ENCODE measurements around the gene DNAI1.
"Not testable (repeated sequence)": the region's sequence is repeated elsewhere in the genome, so short reads cannot be mapped to it uniquely, and the experiment has no call there.

The DNAI1 gene

DNA sequence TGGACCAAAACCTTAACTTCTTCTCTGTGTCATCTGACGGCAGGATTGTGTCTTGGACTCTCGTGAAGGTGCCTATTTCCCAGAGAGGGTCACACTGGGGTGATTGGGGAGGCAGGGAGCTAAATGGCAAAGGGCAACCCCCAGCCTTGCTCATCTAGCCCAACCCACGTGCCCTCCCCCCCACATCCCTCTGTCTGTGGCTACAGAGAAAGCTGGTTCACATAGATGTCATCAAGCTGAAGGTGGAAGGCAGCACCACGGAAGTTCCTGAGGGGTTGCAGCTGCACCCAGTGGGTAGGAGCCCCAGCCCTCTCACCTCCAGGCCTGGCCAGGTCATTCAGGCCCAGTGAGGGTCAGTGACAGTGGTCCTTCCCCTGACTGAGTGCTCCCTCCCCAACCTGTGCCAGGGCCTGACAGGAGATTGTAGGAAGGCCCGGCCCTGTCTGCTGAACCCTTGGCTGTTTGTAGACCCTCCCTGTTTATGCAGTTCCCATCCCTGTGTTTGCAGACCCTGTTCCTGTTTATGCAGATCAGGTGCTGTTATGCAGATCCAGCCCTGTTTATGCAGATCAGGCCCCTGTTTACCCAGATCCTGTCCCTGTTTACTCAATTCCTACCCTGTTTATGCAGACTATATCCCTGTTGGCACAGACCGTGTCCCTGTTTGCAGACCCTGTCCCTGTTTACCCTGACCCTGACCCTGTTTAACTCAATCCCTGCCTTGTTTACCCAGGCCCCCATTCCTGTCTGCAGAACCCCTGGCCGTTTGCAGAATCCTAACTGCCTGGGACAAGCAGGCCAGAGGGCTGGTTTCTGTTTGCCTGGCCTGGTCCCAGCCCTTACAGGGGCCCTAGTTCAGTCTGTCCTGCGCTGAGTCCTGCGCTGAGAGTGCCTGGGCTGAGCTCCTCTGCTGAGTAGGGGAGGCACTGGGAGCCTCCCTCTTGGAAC, 53.8 kb downstream of the DNAI1 start:
- DNase-seq (ENCODE audit: low spot score), result peak; percentile 47

- peak; percentile 63 for DNase-seq (ENCODE audit: low spot score)
Observed at GRCh38 chr9:34513567-34514214, 55.1 kb downstream of the DNAI1 start.

GRCh38 chr9:34514401-34514800, 55.8 kb downstream of the DNAI1 start:
- DNase-seq (ENCODE audit: low spot score), result no peak

DNA sequence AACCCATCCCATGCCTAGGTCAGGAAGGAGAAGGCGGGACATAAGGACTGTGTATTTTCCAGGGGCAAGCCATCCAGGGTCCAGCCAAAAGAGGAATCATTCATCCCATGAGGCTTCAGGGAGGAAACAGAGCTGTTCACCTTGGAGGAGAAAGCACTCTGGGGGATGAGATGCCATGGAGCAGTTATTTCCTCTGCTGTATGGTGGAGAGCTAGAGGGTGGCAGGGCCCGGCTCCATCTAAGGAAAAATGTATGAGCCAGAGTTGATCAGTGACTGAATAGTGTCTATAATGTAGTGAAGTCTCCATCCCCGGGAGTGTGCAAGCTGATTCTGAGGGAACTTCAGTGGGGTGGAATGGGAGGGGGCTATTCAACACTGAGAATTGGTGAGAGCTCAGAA, 56.2 kb downstream of the DNAI1 start:
- DNase-seq (ENCODE audit: low spot score), result no peak

- no peak for DNase-seq (ENCODE audit: low spot score)
Observed at GRCh38 chr9:34515959-34516358, 57.4 kb downstream of the DNAI1 start.

- no peak for DNase-seq (ENCODE audit: low spot score)
Observed at GRCh38 chr9:34517185-34517584, 58.6 kb downstream of the DNAI1 start.

DNA sequence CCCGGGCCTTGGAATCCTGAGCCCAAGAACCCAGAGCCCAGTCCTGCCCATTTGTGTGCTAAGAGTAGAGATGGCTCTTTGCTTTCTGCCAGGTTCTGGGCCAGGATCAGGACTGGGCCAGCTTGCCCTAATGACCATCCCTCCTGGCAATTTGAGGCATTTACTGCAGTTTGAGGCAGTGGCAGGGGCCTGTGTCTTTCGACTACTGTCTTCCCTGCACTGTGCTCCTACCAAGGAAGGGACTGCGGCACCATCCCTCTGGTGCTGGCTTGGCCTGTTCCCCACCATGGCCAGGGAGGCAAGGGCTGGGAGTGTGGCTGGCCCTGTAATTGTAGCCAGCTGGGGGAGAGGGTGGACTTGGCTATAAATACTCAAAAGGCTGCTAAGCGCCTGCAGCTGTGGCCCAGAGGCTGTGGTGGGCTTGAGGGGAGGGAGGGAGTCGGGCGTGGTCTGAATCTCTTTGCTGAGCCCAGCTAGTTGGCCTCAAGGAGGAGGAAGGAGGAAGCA, 59.6 kb downstream of the DNAI1 start:
- no peak for DNase-seq (ENCODE audit: low spot score)

DNA sequence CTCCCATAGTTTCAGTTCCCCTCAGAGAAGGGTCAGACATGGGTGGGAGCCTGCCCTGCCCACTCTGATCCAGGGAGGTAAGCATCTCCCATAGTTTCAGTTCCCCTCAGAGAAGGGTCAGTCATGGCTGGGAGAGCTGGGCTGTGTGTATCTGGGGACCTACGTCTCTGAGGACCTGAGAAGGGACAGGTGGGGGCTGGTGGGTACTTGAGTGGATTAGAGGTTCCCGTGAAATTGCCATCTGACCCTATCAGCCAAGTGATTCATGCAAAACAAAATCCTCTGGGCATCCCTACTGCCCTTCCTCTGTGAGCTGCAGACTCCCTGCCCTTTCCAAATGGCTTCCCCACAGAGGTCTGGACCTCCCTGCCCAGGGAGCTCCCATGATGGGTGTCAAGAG, 60.3 kb downstream of the DNAI1 start:
- DNase-seq (ENCODE audit: low spot score), result no peak

DNA sequence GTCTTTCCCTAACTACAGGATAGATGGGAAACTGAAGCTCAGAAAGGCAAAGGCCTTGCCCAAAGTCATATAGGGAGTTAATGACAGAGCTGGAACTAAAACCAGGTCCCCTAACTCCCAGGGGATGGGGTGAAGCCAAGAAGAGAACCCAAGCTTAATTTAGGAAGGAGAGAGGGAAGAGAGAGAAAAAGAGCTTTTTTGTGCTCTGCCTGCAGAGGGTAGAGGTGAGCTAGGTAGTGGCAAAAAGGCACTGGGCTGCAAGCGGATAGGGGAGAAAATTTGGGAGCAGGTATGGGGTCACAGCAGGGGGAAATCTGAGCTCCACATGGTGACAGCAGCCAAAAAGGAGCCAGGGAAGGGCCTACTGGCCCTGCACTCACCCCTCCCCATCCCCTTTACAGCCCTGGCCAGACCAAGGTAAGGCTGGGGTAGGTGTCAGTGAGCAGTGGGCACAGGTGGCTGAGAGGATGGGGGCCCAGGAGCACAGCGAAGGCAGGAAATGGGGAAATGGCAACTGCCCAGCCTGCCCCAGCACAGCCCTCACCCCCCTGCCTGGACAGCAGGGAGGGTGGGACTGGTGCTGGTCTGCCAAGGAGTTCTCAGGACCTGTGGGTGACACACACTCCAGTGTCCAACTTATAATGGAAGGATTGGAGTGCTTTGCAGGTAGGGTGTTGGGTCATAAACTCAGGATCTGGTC, 60.9 kb downstream of the DNAI1 start:
- no peak for DNase-seq (ENCODE audit: low spot score)

GRCh38 chr9:34520096-34520495, 61.5 kb downstream of the DNAI1 start:
- DNase-seq (ENCODE audit: low spot score), result no peak

DNA sequence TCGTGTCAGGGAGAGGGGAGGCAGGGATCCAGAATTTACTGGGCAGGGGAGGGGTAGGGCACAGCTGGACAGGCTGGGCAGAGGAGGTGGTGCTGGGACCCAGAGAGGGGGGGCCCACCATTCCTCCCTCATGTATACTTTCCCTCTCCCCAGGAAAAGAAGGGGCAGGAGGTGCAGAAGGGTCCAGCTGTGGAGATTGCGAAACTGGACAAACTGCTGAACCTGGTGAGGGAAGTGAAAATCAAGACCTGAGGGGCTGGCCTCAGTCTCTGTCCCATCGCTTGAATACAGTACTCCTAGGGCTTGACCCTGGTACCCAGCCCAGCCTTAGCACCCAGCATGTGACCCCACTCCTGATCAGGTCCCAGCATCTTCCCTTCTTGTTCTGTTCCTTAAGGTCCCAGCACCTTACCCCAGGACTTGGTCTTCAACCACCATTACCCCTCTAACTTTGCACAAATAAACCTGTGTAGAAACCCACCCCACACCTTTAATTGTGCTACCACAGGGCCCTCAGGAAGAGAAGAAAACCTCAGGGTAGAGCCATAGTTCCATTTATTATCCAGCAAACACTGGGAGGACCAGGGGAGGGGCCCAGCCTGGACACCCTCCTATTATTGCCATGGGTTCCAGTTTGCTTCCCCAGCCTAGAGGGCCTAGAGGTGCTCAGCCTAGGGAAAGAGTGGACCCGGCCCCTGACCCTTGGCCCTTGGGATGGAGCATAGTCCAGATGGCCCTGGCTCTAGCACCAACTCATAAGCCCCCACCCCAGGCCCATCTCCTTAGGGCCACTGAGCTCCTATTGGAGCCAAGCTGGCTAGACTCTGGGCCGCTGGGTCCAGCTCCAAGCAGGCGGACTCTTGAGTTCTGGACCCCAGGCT, 62.1 kb downstream of the DNAI1 start:
- DNase-seq (ENCODE audit: low spot score), result no peak

DNA sequence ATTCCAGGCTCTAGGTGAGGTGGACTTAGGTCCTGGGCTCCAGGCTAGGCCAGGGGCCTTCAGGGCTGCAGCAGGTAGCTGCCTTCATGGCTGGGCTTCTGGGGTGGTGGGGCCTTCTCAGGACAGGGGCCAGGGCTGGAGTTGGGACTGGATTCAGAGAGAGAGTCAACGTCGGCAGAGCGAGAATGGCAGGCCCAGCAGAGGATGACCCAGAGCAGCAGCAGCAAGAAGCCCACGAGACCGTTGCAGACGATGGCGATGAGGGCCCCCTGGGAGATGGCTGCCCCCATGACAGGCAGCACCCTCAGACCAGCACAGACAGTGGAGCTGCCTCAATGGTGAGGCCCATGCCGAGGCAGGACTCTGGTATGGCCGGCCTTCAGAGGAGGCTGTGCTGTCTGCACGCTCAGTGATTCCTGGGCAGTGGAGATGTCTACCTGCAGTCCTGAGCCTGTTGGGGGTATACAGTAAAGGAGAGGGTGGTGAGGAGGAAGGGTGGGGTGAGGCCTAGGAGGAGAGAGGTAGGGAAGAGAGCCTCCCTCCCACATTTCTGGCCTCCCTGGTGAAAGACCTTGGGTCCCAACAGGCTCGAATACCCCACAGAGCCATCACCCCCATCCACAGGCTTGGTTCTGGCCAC, 62.9 kb downstream of the DNAI1 start:
- no peak for DNase-seq (ENCODE audit: low spot score)

GRCh38 chr9:34522091-34522887, 63.7 kb downstream of the DNAI1 start:
- DNase-seq (ENCODE audit: low spot score), result no peak

DNA sequence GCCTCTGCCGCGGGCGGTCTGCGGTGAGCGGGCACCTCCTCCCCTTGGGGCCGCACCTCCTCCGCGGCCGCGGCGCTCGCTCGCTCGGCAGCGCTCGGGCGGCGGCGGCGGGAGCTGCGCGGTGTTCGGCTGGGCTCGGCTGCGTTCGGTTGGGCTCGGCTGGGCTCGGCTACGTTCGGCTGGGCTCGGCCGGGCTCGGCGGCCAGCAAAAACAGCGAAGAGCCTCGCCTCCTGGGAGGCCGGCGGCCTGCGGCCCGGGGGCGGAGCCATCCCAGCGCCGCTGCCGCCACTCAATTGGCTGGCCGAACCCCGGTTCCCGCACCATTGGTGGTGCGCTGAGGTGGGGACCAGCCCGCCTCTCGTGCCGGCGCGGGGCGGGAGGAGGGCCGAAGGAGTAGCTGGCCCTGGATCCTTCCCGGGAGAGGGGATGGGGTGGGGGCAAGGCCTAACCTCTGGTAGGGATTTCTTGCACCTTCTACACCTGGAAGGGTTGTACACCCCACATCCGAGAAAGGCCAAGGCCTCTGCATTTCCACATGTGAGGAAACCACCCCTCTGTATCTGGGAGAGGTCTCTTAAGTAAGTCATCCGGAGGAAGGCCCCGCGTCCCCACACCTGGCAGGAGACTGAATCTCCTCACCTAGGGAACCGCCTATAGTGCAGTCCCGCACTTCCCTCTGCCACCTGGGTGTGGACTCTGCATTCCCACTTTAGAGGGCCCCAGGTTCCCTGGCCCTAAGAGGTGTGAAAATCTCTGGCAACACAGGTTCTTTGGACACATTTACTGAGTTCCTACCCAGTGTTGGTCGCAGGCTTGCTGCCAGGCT, 64.6 kb downstream of the DNAI1 start, which contains the start of gene ENHO:
Gene ENHO, minus strand, starts transcription at position 20 of the 827 bp plus-strand sequence. CDS start 1,295 bp downstream, outside the sequence.
- DNase-seq (ENCODE audit: low spot score), result peak; percentile 92

DNA sequence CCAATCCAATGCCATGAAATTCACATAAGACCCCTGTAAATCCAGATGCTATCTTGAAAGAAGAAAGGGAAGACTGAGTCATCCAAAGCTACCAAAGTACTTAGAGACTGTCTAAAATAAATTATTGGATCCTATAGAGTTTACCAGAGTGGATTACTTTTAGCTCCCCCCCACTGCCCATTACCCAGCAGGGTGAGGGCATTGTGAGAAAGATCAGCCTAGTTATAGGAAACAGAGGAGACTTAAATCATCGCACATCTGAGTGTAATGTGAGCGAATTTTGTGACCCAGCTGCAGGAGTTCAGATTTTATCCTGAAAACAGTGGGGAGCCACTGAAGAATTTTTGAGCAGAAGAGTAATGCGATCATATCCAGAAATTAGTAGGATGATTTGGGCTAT, 65.7 kb downstream of the DNAI1 start:
- DNase-seq (ENCODE audit: low spot score), result no peak

GRCh38 chr9:34526026-34526425, 67.4 kb downstream of the DNAI1 start:
- DNase-seq (ENCODE audit: low spot score), result no peak

DNA sequence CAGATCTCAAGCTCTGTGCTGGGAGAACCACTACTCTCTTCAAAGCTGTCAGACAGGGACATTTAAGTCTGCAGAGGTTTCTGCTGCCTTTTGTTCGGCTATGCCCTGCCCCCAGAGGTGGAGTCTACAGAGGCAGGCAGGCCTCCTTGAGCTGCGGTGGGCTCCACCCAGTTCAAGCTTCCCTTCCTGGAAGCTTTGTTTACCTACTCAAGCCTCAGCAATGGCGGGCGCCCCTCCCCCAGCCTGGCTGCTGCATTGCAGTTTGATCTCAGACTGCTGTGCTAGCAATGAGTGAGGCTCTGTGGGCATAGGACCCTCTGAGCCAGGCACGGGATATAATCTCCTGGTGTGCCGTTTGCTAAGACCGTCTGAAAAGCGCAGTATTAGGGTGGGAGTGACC, 73.4 kb downstream of the DNAI1 start:
- not testable (repeated sequence) for DNase-seq (ENCODE audit: low spot score)

DNA sequence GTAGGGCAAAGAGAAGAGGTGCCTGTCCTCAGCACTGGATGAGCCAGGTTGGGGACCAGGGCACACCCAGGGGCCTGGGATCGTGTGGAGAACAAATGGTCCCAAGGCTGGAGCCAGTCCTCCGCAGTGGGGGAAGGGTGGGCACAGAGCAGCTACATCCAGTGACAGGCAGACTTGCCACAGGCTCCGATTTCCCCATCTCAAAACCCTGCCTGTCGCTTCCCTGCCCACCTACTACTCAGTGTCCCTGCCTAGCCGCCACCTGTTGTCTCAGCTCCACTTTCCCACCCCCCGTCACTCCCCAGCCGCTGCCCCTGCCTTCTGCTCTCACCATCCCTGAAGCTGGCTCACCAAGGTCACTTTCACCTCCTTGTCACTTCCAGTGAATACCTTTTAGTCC, 78.1 kb downstream of the DNAI1 start:
- DNase-seq (ENCODE audit: low spot score), result no peak

DNA sequence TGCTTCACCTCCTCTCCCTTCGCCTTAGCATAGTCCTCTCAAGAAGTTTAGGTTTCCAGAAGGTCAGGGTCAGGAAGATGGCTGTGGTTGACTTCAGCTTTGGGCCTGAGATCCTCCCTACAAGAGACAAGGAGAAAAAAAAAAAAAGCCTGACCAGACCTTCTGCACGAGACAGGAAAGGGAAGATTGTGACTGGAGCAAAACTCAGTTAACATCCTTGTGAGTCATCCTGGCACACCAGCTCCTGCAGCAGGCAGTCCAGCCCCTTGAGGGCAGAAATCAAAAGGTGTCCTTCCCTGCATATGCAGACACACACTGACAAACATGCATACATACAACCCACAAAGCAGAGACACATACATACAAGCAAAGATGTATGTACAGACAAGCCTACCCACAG, 82.2 kb downstream of the DNAI1 start:
- no peak for DNase-seq (ENCODE audit: low spot score)

All from SK-N-DZ (cell line).